ENCODE data around the gene NAGLU. TPM values are rescaled to one million over a fixed set of nuclear protein-coding genes. Genes with fewer than 3 reads are reported as not detected.

Gene NAGLU
- total RNA-seq, 4 donors from 2014 or later, result 16.4 to 30.1 (median 24.1) TPM

DNA sequence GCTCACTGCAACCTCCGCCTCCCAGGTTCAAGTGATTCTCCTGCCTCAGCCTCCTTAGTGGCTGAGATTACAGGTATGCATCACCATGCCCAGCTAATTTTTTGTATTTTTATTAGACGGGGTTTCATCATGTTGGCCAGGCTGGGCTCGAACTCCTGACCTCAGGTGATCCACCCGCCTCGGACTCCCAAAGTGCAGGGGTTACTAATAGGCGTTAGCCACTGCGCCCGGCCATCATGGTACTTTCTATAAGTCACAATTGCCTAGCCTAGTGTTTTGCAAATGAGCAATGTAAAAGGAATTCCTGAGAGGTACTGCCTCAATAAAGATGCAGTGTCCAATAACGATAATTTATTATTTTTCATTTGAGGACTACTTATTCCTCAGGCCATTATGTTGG, 55.4 kb downstream of the NAGLU start:
- intact Hi-C loops (cut with DNase I; ENCODE audit: low total_unique reads), result no loop called here
- DNase-seq, result no peak
- ATAC-seq, result no peak
- H3K27ac ChIP-seq, result no peak overlapping the region
- H3K9me3 ChIP-seq, result no peaks in the 10 kb centered on the region
- no peak overlapping the region for H3K4me3 ChIP-seq
- TF ChIP-seq, protein P1, sequence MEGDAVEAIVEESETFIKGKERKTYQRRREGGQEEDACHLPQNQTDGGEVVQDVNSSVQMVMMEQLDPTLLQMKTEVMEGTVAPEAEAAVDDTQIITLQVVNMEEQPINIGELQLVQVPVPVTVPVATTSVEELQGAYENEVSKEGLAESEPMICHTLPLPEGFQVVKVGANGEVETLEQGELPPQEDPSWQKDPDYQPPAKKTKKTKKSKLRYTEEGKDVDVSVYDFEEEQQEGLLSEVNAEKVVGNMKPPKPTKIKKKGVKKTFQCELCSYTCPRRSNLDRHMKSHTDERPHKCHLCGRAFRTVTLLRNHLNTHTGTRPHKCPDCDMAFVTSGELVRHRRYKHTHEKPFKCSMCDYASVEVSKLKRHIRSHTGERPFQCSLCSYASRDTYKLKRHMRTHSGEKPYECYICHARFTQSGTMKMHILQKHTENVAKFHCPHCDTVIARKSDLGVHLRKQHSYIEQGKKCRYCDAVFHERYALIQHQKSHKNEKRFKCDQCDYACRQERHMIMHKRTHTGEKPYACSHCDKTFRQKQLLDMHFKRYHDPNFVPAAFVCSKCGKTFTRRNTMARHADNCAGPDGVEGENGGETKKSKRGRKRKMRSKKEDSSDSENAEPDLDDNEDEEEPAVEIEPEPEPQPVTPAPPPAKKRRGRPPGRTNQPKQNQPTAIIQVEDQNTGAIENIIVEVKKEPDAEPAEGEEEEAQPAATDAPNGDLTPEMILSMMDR (IDR thresholded peaks at IDR 0.05 in 4 of 5, conservative IDR thresholded peaks at IDR 0.05 in 1 of 5), result no peak
- TF ChIP-seq POLR2A (IDR thresholded peaks at IDR 0.05), result no peak
- H3K27me3 ChIP-seq, result no peaks in the 10 kb centered on the region
- peaks cover 0 to 55% of the 10 kb centered on the region in 2 donors for H3K36me3 ChIP-seq
- H3K4me1 ChIP-seq, result peaks cover 14 to 17% of the 10 kb centered on the region in 2 donors
- in situ Hi-C loops (cut with MboI; ENCODE audit: low sequenced_read_pairs in 4 of 4), result loop anchor here in 2 of 4 donors (25.0 kb wide), 2 partner anchors 96 to 171 kb away; partner anchors contain the start of genes CCR10 (in 2 of the 2), CNTNAP1 (in 2 of the 2), PLEKHH3 (in 2 of the 2) and RAMP2 (in 1 of the 2)

Small RNA genes lying within 50 kb of the gene (microRNA-seq; reads per million reads assigned to microRNA genes)
- gene MIR5010 (ENCODE audit: borderline replicate concordance in 2 of 2) (21.3 to 31.9 reads per million in 2 donors), gene MIR548AT (ENCODE audit: borderline replicate concordance in 2 of 2) (1.2 to 3.4 reads per million in 2 donors)

Other genes starting within 250 kb of the NAGLU start
- gene STAT5A, start 247.7 kb upstream of the NAGLU start, total RNA-seq, result 10 to 100 TPM; 36.0 to 87.0 (median 60.7) TPM
- gene STAT3, start 147.8 kb upstream of the NAGLU start, total RNA-seq, result 100 to 1,000 TPM in 3 of 4 donors, 10 to 100 TPM in 1; 88.4 to 203 (median 130) TPM
- 100 to 1,000 TPM in 3 of 4 donors, 10 to 100 TPM in 1; 64.9 to 137 (median 125) TPM for gene CAVIN1, start 113.0 kb upstream of the NAGLU start, total RNA-seq
- 100 to 1,000 TPM in 2 of 4 donors, 10 to 100 TPM in 2; 65.3 to 138 (median 95.3) TPM for gene ATP6V0A1, start 77.4 kb upstream of the NAGLU start, total RNA-seq
- gene HSD17B1, start 16.7 kb downstream of the NAGLU start, total RNA-seq, result under 1 TPM in 3 of 4 donors, not detected in 1; 0.33 to 0.66 (median 0.47) TPM
- 10 to 100 TPM; 22.4 to 39.9 (median 27.5) TPM for gene COASY, start 25.9 kb downstream of the NAGLU start, total RNA-seq
- gene MLX, start 30.9 kb downstream of the NAGLU start, total RNA-seq, result 10 to 100 TPM; 49.7 to 81.9 (median 53.8) TPM
- 1 to 10 TPM in 2 of 4 donors, under 1 TPM in 2; 0.46 to 2.7 (median 1.4) TPM for gene PSMC3IP, start 41.5 kb downstream of the NAGLU start, total RNA-seq
- 10 to 100 TPM; 50.7 to 65.5 (median 60.5) TPM for gene RETREG3, start 73.1 kb downstream of the NAGLU start, total RNA-seq
- gene TUBG1, start 73.4 kb downstream of the NAGLU start, total RNA-seq, result 100 to 1,000 TPM in 1 of 4 donors, 10 to 100 TPM in 3; 54.7 to 125 (median 91.7) TPM
- gene TUBG2, start 123.0 kb downstream of the NAGLU start, total RNA-seq, result 1 to 10 TPM; 3.9 to 5.2 (median 4.2) TPM
- gene PLEKHH3, start 140.8 kb downstream of the NAGLU start, total RNA-seq, result 10 to 100 TPM; 13.4 to 36.0 (median 31.3) TPM
- gene CCR10, start 145.6 kb downstream of the NAGLU start, total RNA-seq, result 1 to 10 TPM; 2.0 to 4.6 (median 4.0) TPM
- under 1 TPM; 0.22 to 0.41 (median 0.40) TPM for gene CNTNAP1, start 146.3 kb downstream of the NAGLU start, total RNA-seq
- 10 to 100 TPM; 32.6 to 55.2 (median 47.5) TPM for gene EZH1, start 208.8 kb downstream of the NAGLU start, total RNA-seq
- 10 to 100 TPM; 17.5 to 31.2 (median 20.7) TPM for gene RAMP2, start 225.0 kb downstream of the NAGLU start, total RNA-seq
- 10 to 100 TPM; 44.8 to 54.6 (median 53.5) TPM for gene VPS25, start 237.2 kb downstream of the NAGLU start, total RNA-seq
- gene WNK4, start 244.4 kb downstream of the NAGLU start, total RNA-seq, result not detected